Measurements from ENCODE around the gene MLXIP. TPM values are rescaled to one million over a fixed set of nuclear protein-coding genes. Genes with fewer than 3 reads are reported as not detected.

The MLXIP gene
- total and polyA plus RNA-seq, 9 of the 15 experiments (the other 6 are each of a cell fraction or from before 2014, with no cell fraction given), result 2.2 to 66.3 (median 18.1) TPM

GRCh38 chr12:122064780-122065588, 13.6 kb upstream of the MLXIP start (continued):
- TF ChIP-seq REST (IDR thresholded peaks at IDR 0.05; ENCODE audit: borderline replicate concordance), result no peak
- no peak for TF ChIP-seq REST (CRISPR knock-in tag; IDR thresholded peaks at IDR 0.05; ENCODE audit: low read depth)
- TF ChIP-seq ZNF77 (CRISPR knock-in tag; IDR thresholded peaks at IDR 0.05), result no peak
- TF ChIP-seq LEF1 (IDR thresholded peaks at IDR 0.05), result no peak
- no peak for TF ChIP-seq U2AF2 (optimal IDR thresholded peaks at IDR 0.05; ENCODE audit: low read depth, low read length)
- no peak for TF ChIP-seq ZBTB1 (CRISPR knock-in tag; IDR thresholded peaks at IDR 0.05; ENCODE audit: borderline replicate concordance, low read depth)
- 0 out of 4 replicates have a peak, but pooled peaks of 1 of the 2 experiments have one; percentile 30 for TF ChIP-seq MLX (CRISPR knock-in tag; conservative IDR thresholded peaks at IDR 0.05)
- TF ChIP-seq TBP (optimal IDR thresholded peaks at IDR 0.05; ENCODE audit: low read depth, low read length), result peak; percentile 50
- no peak for TF ChIP-seq CREB3 (tag; conservative IDR thresholded peaks at IDR 0.05; ENCODE audit: low read depth)
- TF ChIP-seq ZMIZ1 (IDR thresholded peaks at IDR 0.05; ENCODE audit: low read depth in 2 of 2, low read length in 2 of 2), result 0 out of 4 replicates have a peak, but pooled peaks of 1 of the 2 experiments have one; percentile 43

Measured in K562 (cell line).